Cardiac muscle cell (in vitro differentiated cells and primary cell): ENCODE data around the gene REEP6. TPM values are rescaled to one million over a fixed set of nuclear protein-coding genes. Genes with fewer than 3 reads are reported as not detected.
"Not testable (repeated sequence)": the region's sequence is repeated elsewhere in the genome, so short reads cannot be mapped to it uniquely, and the experiment has no call there.

Source experiments
- DNase-seq, 2 donors: peaks; one replicate each; pipeline versions ENCODE4 v3.0.0 to v3.0.0-alpha.2; 2010 to 2017; ENCODE audit warnings: low read depth in 1 of 2, low spot score in 1 of 2
- H3K27ac ChIP-seq: fragments of 200-600 bp; sonication (generic); 2 replicates; pipeline ENCODE4 v1.5.1; 2016
- H3K27me3 ChIP-seq: fragments of 200-600 bp; sonication (generic); 2 replicates; pipeline ENCODE4 v1.6.0; 2016; ENCODE audit warnings: control low read depth
- H3K36me3 ChIP-seq: fragments of 200-600 bp; sonication (generic); 2 replicates; pipeline ENCODE4 v1.5.1; 2016; ENCODE audit warnings: control low read depth
- H3K4me1 ChIP-seq: fragments of 200-600 bp; sonication (generic); 2 replicates; pipeline ENCODE4 v1.8.1; 2017; ENCODE audit warnings: low read depth, mild to moderate bottlenecking, mixed run types
- H3K4me3 ChIP-seq: fragments of 200-600 bp; sonication (generic); 2 replicates; pipeline ENCODE4 v1.5.1; 2016; ENCODE audit warnings: mild to moderate bottlenecking
- H3K9me3 ChIP-seq: fragments of 200-600 bp; sonication (generic); 2 replicates; pipeline ENCODE4 v1.5.1; 2017; ENCODE audit warnings: low read depth, mild to moderate bottlenecking, control low read depth
- polyA plus RNA-seq: library from polyadenylated mRNA; unstranded; fragments of >200 nt; fragmentation: Nextera tagmentation; extraction: Ambion mirVana; gene quantifications from 2 replicates; pipeline ENCODE4 v1.2.1, GENCODE V29; 2016
- total RNA-seq: library from RNA; depleted of rRNA; stranded (reverse); fragments of >200 nt; gene quantifications from 2 replicates; pipeline ENCODE4 v1.2.3, GENCODE V29; 2016
- TF ChIP-seq, protein P1 (sequence below): IDR thresholded peaks from 2 replicates; pipeline ENCODE4 v1.5.1; 2012; ENCODE audit warnings: low read depth, mild to moderate bottlenecking, low read length

Gene REEP6
- total and polyA plus RNA-seq, 2 experiments from 2014 or later, result 52.7 to 99.8 TPM

GRCh38 chr19:1527650-1528309, 36.8 kb downstream of the REEP6 start:
- Histone ChIP-seq H3K9me3 (no peaks in the 10 kb centered on the region), H3K27me3 (peaks cover 74% of the 10 kb centered on the region), H3K36me3 (no peaks in the 10 kb centered on the region), H3K4me1 (no peaks in the 10 kb centered on the region), H3K4me3 (no peak overlapping the region), H3K27ac (no peak overlapping the region)
- DNase-seq, result no peak
- TF ChIP-seq, protein P1, sequence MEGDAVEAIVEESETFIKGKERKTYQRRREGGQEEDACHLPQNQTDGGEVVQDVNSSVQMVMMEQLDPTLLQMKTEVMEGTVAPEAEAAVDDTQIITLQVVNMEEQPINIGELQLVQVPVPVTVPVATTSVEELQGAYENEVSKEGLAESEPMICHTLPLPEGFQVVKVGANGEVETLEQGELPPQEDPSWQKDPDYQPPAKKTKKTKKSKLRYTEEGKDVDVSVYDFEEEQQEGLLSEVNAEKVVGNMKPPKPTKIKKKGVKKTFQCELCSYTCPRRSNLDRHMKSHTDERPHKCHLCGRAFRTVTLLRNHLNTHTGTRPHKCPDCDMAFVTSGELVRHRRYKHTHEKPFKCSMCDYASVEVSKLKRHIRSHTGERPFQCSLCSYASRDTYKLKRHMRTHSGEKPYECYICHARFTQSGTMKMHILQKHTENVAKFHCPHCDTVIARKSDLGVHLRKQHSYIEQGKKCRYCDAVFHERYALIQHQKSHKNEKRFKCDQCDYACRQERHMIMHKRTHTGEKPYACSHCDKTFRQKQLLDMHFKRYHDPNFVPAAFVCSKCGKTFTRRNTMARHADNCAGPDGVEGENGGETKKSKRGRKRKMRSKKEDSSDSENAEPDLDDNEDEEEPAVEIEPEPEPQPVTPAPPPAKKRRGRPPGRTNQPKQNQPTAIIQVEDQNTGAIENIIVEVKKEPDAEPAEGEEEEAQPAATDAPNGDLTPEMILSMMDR, result no peak

DNA sequence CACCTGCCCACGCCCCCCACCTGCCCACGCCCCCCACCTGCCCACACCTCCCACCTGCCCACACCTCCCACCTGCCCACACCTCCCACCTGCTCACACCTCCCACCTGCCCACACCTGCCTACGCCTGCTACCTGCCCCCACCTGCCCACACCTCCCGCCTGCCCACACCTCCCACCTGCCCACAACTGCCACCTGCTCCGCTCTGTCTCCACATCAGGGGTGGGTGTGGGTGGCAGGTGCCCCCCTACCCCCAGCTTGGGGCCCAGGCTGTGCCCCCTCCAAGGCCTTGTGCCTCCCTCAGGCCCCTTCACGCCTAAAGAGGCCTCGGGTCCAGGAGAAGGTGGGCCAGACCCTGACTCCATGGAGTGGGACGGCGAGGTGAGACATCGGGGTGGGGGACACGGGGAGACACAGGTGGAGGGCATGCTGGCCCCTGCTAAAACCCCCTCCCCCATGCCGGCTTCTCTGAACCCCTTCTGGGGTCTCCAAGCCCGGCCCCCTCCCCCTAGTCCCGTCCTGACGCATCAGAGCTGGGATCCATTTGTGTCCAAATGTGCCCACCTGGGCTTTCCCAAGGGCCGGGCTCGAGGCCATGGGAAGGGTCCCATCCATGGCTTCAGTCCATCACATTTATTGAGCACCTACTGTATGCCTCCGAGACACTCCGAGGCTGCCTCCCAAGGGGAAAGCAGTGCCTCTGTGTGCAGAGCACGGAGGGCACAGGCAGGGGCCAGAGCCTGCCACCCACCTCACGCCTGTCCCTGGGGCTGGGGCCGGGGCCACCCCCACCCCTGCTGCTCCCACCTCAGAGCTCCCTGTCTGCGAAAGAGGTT, 37.8 kb downstream of the REEP6 start:
- DNase-seq, result no peak
- Histone ChIP-seq H3K4me1 (no peaks in the 10 kb centered on the region), H3K9me3 (no peaks in the 10 kb centered on the region), H3K36me3 (no peaks in the 10 kb centered on the region), H3K4me3 (no peak overlapping the region), H3K27ac (no peak overlapping the region), H3K27me3 (peaks cover 63% of the 10 kb centered on the region)
- TF ChIP-seq, protein P1, result no peak

- TF ChIP-seq, protein P1, result no peak
- no peaks in the 10 kb centered on the region for H3K4me1 ChIP-seq
- peaks cover 57% of the 10 kb centered on the region for H3K27me3 ChIP-seq
- no peak for DNase-seq
- no peaks in the 10 kb centered on the region for H3K9me3 ChIP-seq
- H3K27ac ChIP-seq, result no peak overlapping the region
- no peaks in the 10 kb centered on the region for H3K36me3 ChIP-seq
- H3K4me3 ChIP-seq, result no peak overlapping the region
These were observed 38.4 kb downstream of the REEP6 start for GRCh38 chr19:1529430-1529816.

DNA sequence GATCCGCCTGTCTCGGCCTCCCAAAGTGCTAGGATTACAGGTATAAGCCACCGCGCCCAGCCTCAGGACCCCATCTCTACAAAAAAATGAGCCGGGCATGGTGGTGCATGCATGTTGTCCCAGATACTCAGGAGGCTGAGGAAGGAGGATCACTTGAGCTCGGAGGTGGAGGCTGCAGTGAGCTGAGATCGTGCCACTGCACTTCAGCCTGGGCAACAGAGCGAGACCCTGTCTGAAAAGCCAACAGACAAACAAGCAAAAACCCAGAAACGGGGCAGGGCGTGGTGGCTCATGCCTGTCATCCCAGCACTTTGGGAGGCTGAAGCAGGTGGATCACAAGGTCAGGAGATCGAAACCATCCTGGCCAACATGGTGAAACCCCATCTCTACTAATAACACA, 39.9 kb downstream of the REEP6 start:
- not testable (repeated sequence) for H3K4me3 ChIP-seq, DNase-seq, H3K27ac ChIP-seq, H3K9me3 ChIP-seq, H3K4me1 ChIP-seq, H3K36me3 ChIP-seq
- peaks cover 43% of the 10 kb centered on the region for H3K27me3 ChIP-seq

- Histone ChIP-seq H3K36me3 (no peaks in the 10 kb centered on the region), H3K27ac (no peak overlapping the region), H3K4me3 (no peak overlapping the region), H3K4me1 (no peaks in the 10 kb centered on the region), H3K27me3 (peaks cover 36% of the 10 kb centered on the region), H3K9me3 (no peaks in the 10 kb centered on the region)
- TF ChIP-seq, protein P1, result no peak
- DNase-seq, result no peak
These were observed 40.6 kb downstream of the REEP6 start for GRCh38 chr19:1531587-1531986.

DNA sequence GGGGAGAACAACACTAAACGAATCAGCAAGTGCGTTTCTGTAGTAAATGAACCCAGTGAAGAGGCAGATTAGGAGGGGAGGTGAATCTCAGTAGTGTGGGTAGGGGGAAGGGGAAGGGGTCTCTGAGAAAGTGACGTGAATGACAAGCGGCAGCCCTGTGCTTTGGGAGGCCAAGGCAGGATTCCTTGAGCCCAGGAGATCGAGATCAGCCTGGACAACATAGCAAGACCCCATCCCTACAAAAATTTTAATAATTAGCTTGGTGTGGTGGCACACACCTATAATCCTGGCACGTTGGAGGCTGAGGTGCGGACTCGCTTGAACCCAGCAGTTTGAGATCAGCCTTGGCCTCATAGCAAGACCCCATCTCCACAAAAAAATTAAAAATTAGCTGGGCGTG, 41.0 kb downstream of the REEP6 start:
- Histone ChIP-seq H3K36me3 (no peaks in the 10 kb centered on the region), H3K27ac (no peak overlapping the region), H3K9me3 (no peaks in the 10 kb centered on the region), H3K27me3 (peaks cover 31% of the 10 kb centered on the region), H3K4me3 (no peak overlapping the region), H3K4me1 (no peaks in the 10 kb centered on the region)
- DNase-seq, result no peak
- TF ChIP-seq, protein P1, result no peak
